ENCODE data around the gene FLOT1.

Gene FLOT1, protein sequence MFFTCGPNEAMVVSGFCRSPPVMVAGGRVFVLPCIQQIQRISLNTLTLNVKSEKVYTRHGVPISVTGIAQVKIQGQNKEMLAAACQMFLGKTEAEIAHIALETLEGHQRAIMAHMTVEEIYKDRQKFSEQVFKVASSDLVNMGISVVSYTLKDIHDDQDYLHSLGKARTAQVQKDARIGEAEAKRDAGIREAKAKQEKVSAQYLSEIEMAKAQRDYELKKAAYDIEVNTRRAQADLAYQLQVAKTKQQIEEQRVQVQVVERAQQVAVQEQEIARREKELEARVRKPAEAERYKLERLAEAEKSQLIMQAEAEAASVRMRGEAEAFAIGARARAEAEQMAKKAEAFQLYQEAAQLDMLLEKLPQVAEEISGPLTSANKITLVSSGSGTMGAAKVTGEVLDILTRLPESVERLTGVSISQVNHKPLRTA

DNA sequence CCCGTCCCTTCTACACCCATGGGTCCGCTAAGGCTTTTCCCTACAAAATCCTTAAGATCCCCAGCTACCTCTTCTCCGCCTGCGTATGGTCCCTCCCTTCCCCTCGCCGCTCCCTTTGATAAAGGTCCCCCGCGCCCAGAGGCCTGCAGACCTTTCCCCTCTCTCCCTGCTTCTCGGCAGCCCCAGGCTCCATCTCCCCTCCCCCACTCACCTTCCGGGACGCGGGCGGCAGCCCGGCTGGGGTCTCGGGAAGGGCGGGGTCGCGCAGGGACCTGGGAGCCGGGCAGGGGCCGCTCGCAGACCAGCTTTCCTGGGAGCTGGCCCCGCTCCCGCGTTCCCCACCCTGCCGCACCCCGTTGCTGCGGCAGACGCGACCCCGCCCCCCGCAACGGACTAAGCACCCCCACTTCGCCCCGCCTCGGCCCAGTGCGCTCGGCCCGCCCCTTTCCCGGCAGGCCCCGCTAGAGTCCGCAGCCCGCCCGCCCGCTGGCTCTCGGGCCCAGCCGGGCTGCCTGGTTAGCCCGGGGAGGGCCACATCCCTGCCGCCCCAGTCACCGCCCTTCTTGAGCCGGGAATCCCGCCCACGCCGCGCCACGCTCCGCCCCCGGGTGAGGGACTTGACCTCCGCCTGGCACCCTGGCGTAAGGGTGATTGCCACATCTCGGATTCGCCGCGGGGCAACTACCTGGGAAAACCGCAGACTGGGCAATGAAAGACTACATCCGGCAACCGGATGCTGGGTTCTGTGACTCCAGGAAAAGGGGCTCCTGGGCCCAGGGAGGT is at the start of gene FLOT1:
Gene FLOT1 (minus strand): TSS at position 372 of the 783 bp plus-strand sequence. CDS start 498 bp downstream, outside the sequence.
- DNase-seq = peak; percentile 99

- DNase-seq = no peak
Measured at GRCh38 chr6:30790724-30791383, 48.4 kb upstream of the FLOT1 start.

GRCh38 chr6:30789606-30790005 is 47.1 kb upstream of the FLOT1 start:
- no peak for DNase-seq

DNA sequence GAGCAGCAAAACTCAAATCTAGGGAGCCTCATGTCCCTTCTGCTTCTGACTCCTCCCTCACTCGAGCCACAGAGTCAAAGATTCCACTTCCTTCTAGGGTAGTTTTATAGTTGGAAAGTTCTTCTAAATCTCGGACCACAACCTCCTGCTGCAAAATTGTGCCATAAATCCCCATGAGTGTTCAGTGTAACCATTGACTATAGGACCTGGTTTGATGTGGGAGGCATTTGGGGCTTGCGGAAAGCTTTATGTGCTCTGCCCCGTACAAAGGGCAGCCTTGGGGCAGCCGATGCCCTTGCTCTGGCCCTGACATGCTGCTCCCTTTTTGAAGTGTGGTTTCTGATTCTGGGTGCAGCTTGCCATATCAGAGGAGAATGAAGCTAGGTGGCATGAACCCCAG is 45.5 kb upstream of the FLOT1 start:
- DNase-seq = peak; percentile 83

DNA sequence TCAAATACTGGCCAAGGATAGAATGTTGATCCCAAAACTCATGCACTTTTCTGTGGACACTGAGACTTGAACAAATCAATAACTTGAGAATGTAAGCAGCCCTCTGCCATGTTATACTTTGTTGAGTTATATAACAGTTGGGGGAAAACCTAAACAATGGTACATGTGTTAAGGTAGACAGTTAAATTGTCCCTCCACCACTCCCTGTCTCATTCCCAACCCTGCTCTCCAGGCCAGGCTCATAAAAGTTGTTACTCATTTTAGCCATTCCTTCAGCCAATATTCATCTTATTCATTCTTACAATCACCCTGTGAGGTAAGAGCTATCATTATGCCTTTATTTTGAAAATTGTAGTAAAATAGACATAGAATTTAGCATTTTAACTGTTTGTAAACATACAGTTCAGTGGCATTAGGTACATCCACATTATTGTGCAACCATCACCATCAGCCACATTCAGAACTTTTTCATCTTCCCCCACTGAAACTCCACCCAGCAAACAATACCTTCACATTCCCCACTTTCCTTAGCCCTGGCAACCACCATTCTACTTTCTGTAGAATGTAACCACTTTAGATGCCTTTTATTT is 40.0 kb upstream of the FLOT1 start:
- DNase-seq = peak; percentile 36

DNA sequence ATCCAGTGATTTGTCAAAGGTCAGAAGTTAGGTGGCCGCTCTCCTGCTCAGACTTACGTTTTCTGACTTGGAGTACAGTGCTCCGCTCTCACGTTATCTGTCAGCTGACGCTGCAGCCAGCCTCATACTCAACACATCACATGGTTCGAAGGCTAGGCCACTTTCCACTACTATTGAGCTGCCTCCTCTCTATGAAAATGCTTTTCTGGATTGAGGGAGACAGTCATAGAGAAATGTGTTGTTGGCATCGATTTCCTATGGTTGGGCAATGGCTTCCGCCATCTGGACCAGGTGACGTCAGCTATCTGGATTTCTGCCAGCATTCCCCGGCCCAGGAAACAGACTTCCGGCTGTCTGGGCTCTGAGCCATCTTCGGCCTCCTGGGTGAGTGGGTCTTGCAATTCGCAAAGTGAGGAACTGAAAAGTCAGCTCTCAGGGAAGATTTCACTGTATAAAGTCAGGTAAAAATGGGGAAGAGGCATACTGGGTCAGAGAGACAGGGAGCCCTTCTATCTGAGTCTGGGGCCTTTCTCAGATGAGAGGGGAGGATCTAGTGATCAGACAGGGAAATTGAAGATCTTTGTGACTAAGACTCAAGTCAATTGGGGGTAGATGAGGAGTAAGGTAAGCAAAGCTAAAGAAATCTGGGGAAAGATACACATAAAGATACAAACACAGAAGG is 39.4 kb upstream of the FLOT1 start:
- DNase-seq = peak; percentile 98

DNA sequence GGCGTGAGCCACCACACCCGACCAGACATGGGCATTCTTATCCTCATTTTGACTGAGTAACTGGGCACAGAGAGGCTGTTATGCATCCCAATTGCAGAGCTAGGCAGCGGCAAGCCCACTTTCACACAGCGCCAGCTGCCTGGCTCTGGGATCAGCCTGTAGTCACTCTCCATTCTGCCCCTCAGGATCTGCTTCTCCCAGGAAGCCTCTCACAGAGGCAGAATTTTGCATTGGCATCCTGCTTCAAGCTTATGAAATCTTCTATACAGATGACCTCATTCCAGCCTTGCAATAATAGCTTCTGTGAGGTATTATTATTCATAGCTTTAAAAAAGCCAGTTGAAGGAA is 38.9 kb upstream of the FLOT1 start:
- peak; percentile 97 for DNase-seq

- no peak for DNase-seq
Measured at GRCh38 chr6:30780642-30780920, 38.1 kb upstream of the FLOT1 start.

DNA sequence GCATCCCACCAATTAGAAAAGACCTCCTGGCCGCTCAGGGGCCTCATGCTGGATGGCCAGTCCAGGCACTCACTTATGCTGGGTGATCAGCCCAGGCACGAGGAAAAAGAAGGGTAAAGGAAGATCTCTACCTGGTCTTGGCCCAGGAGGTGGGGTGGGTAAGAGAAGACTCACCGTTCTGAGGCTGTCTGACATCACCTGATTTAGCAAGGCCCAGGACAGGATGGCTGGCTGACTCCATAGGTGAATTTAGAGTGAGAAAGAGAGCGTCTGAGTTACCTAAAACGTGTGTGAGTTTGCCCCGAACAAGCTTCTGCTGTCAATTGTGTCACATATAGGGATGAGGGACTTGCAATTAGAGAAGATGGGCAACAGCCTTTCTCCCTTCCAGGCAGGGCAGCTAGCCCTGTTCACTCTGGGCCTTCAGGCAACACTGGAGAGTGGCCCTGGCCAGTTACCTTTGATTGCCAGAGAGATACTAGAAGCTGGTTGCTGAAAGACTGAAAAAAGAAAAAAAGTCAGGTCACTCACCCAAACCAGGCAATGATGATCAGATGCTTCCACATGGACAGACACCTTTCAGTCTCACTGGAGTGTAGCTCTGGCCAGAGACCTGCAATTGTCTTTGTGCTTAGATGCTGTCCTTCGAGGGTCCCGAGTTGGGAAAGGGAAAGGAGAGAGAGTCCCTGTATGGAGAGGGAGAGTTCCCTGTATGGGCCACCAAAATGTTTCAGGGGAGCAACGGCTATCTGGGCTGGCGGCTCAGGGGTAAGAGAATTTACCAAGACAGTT is 37.6 kb upstream of the FLOT1 start:
- no peak for DNase-seq

GRCh38 chr6:30778001-30778635 is 35.6 kb upstream of the FLOT1 start:
- DNase-seq = peak; percentile 74

DNA sequence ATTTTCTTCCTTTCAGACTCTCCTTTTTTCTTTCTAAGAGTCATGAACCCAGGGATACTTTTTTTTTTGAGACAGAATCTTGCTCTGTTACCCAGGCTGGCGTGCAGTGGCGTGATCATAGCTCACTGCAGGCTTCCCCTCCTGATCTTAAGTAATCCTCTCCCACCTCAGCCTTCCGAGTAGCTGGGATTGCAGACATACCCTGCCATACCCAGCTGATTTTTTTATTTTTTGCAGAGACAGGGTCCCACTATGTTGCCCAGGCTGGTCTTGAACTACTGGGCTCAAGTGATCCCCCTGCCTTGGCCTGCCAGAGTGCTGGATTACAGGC is 34.6 kb upstream of the FLOT1 start:
- peak; percentile 63 for DNase-seq

- DNase-seq = peak; percentile 79
Measured at GRCh38 chr6:30776390-30777154, 34.1 kb upstream of the FLOT1 start.

GRCh38 chr6:30775104-30775503 is 32.6 kb upstream of the FLOT1 start:
- no peak for DNase-seq

DNA sequence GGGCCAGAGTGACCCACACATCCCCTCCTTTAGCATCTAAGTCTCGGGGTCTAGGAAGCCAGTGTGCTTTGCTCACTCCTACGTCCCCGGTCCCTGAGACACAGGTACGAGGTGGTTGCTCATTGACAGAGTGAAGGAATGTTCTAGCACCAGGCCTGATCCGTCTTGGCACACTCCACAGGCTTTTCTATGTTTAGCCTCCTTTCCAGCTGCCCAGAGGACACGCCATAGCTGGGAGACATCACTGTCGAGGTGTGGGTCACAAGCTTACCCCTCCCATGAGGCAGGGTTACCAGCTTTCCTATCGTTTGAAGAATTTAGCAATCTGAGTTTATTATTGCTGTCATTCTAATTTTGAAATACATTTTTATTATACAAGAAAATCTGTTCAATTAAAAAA is 32.2 kb upstream of the FLOT1 start:
- DNase-seq = no peak

DNA sequence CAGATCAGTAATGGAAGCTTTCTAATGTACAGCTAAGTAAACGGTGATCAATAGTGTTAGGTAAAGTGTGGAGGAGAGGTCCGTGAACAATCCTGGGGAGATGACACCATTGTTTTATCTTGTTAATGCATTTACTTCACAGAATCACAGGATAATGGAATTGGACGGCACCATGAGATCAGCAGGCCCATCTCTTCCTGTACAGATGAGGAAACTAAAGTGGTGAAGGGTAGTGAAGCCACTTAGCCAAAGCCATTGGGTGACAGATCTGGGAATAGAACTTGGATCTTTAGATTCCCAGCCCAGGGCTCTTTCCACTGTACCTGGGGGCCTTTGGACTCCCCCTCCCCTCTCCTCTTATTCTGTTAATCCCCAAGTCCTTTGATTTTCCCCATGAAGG is 28.1 kb upstream of the FLOT1 start:
- no peak for DNase-seq

- DNase-seq = no peak
Measured at GRCh38 chr6:30769853-30770524, 27.5 kb upstream of the FLOT1 start.

GRCh38 chr6:30769088-30769852 is 26.8 kb upstream of the FLOT1 start:
- peak; percentile 94 for DNase-seq

DNA sequence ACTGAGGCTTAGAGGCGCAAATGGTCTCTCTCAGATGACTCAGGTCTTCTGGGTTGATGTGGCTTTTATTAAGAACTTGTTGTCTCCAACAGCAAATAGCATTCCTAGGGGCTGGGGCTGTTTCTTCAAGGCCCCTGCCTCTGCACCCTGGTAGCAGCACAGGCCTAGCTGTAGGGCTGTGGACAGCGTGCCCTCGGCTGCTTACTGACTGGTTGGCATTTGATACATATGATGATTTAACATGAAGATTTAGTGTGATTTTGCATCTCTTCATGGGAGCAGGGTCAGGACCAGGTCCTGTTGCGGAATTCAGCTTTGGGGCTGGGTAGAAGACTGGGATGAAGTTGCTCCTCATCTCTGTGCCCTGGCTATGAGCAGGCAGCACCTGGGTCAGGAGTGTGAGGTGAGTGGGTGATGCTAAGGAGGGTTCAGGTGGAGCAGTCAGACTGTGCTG is 26.2 kb upstream of the FLOT1 start:
- no peak for DNase-seq

DNA sequence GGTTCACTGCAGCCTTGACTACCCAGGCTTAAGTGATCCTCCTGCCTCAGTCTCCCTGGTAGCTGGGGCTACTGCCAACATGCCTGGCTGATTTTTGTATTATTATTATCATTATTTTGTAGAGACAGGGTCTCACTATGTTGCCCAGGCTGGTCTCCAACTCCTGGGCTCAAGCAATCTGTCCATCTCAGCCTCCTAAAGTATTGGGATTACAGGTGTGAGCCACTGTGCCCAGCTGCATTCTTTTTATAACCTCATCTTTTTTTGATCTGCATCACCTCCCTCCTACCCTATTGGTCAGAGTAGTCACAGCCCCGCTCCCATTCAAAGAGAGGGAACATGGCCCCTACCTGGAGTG is 25.4 kb upstream of the FLOT1 start:
- no peak for DNase-seq
